Stimulated activated CD8-positive, alpha-beta memory T cell treated with anti-CD3 and anti-CD28 coated beads, Interleukin-7, amount 100 ng/mL, for 24 hours (primary cell): ENCODE data around the gene CRHR2.

Experiments
- DNase-seq: peaks from one replicate; pipeline ENCODE4 v3.0.0-alpha.2; 2020; ENCODE audit warnings: low read depth

Gene CRHR2

GRCh38 chr7:30679664-30680063 is 2.6 kb downstream of the CRHR2 start:
- DNase-seq: no peak

- no peak for DNase-seq
Observed at GRCh38 chr7:30678805-30679204, 3.5 kb downstream of the CRHR2 start.

- no peak for DNase-seq
Observed at GRCh38 chr7:30674876-30675275, 7.4 kb downstream of the CRHR2 start.

GRCh38 chr7:30674420-30674819 is 7.8 kb downstream of the CRHR2 start:
- no peak for DNase-seq

- DNase-seq: no peak
Observed at GRCh38 chr7:30671793-30672465, 10.3 kb downstream of the CRHR2 start.

- no peak for DNase-seq
Observed at GRCh38 chr7:30668102-30668501, 14.2 kb downstream of the CRHR2 start.

GRCh38 chr7:30667172-30667571 is 15.1 kb downstream of the CRHR2 start:
- DNase-seq: no peak

- DNase-seq: no peak
Observed at GRCh38 chr7:30665449-30665848, 16.8 kb downstream of the CRHR2 start.

GRCh38 chr7:30665043-30665442 is 17.2 kb downstream of the CRHR2 start:
- DNase-seq: no peak

GRCh38 chr7:30664184-30664885 is 17.9 kb downstream of the CRHR2 start:
- no peak for DNase-seq

- no peak for DNase-seq
Observed at GRCh38 chr7:30663414-30663813, 18.8 kb downstream of the CRHR2 start.

GRCh38 chr7:30662431-30662939 is 19.8 kb downstream of the CRHR2 start:
- no peak for DNase-seq

GRCh38 chr7:30661926-30662325 is 20.3 kb downstream of the CRHR2 start:
- DNase-seq: no peak

- no peak for DNase-seq
Observed at GRCh38 chr7:30660331-30661255, 21.7 kb downstream of the CRHR2 start.

GRCh38 chr7:30659312-30659711 is 22.9 kb downstream of the CRHR2 start:
- DNase-seq: no peak

GRCh38 chr7:30658479-30659074 is 23.7 kb downstream of the CRHR2 start:
- DNase-seq: no peak

- no peak for DNase-seq
Observed at GRCh38 chr7:30657131-30657530, 25.1 kb downstream of the CRHR2 start.

GRCh38 chr7:30656006-30656957 is 26.0 kb downstream of the CRHR2 start:
- DNase-seq: no peak

GRCh38 chr7:30655096-30655970 is 26.9 kb downstream of the CRHR2 start:
- DNase-seq: no peak
